Measurements from ENCODE around the gene CHMP5.

- TF ChIP-seq CTCF (optimal IDR thresholded peaks at IDR 0.05 in 1 of 3, IDR thresholded peaks at IDR 0.05 in 1 of 3, conservative IDR thresholded peaks at IDR 0.05 in 1 of 3; ENCODE audit: extremely low read depth in 1 of 3, insufficient read depth in 2 of 3, low read length in 3 of 3) (no peak), EZH2 (IDR thresholded peaks at IDR 0.05; ENCODE audit: low read length) (no peak)
Measured at GRCh38 chr9:33220681-33221567, 43.9 kb upstream of the CHMP5 start.
